Renal cortical epithelial cell (primary cell): ENCODE measurements around the gene REPS2. TPM values are rescaled to one million over a fixed set of nuclear protein-coding genes. Genes with fewer than 3 reads are reported as not detected.

ENCODE experiments used
- DNase-seq: peaks from one replicate; pipeline ENCODE4 v3.0.0-alpha.2; 2011; ENCODE audit warnings: low read depth
- total RNA-seq: library from RNA; depleted of rRNA; stranded (reverse); fragments of >200 nt; gene quantifications from 2 replicates; pipeline ENCODE4 v1.2.3, GENCODE V29; 2014

Gene REPS2
- total RNA-seq, 1 donor from 2014 or later, result 37.8 TPM

- no peak for DNase-seq
These were observed 88.7 kb downstream of the REPS2 start for GRCh38 chrX:17035111-17035510.

GRCh38 chrX:17036171-17036961 lies 89.9 kb downstream of the REPS2 start:
- peak; percentile 26 for DNase-seq

- DNase-seq, result no peak
These were observed 91.8 kb downstream of the REPS2 start for GRCh38 chrX:17038277-17038676.

GRCh38 chrX:17038681-17039161 lies 92.3 kb downstream of the REPS2 start:
- DNase-seq, result peak; percentile 26

GRCh38 chrX:17039826-17040225 lies 93.4 kb downstream of the REPS2 start:
- peak; percentile 44 for DNase-seq

GRCh38 chrX:17040711-17041110 lies 94.3 kb downstream of the REPS2 start:
- no peak for DNase-seq

GRCh38 chrX:17042037-17042436 lies 95.6 kb downstream of the REPS2 start:
- DNase-seq, result no peak

GRCh38 chrX:17046478-17047097 lies 100.1 kb downstream of the REPS2 start:
- peak; percentile 61 for DNase-seq

GRCh38 chrX:17047224-17047623 lies 100.8 kb downstream of the REPS2 start:
- DNase-seq, result no peak

- DNase-seq, result no peak
These were observed 105.8 kb downstream of the REPS2 start for GRCh38 chrX:17052210-17052609.

- DNase-seq, result no peak
These were observed 106.3 kb downstream of the REPS2 start for GRCh38 chrX:17052793-17053192.

- no peak for DNase-seq
These were observed 107.0 kb downstream of the REPS2 start for GRCh38 chrX:17053502-17053901.

GRCh38 chrX:17056868-17057608 lies 110.6 kb downstream of the REPS2 start:
- DNase-seq, result no peak

- DNase-seq, result no peak
These were observed 115.6 kb downstream of the REPS2 start for GRCh38 chrX:17062065-17062464.

- no peak for DNase-seq
These were observed 118.6 kb downstream of the REPS2 start for GRCh38 chrX:17065100-17065499.

GRCh38 chrX:17067534-17067933 lies 121.1 kb downstream of the REPS2 start:
- DNase-seq, result no peak

- no peak for DNase-seq
These were observed 125.8 kb downstream of the REPS2 start for GRCh38 chrX:17072301-17072700.

- no peak for DNase-seq
These were observed 126.3 kb downstream of the REPS2 start for GRCh38 chrX:17072721-17073230.

GRCh38 chrX:17075004-17075403 lies 128.5 kb downstream of the REPS2 start:
- DNase-seq, result no peak

GRCh38 chrX:17077361-17077760 lies 130.9 kb downstream of the REPS2 start:
- no peak for DNase-seq

- peak; percentile 35 for DNase-seq
These were observed 131.7 kb downstream of the REPS2 start for GRCh38 chrX:17078031-17078720.

GRCh38 chrX:17081511-17081910 lies 135.1 kb downstream of the REPS2 start:
- DNase-seq, result no peak
